ENCODE measurements around the gene PARD6B.
"Not testable (repeated sequence)": the region's sequence is repeated elsewhere in the genome, so short reads cannot be mapped to it uniquely, and the experiment has no call there.

The PARD6B gene, protein sequence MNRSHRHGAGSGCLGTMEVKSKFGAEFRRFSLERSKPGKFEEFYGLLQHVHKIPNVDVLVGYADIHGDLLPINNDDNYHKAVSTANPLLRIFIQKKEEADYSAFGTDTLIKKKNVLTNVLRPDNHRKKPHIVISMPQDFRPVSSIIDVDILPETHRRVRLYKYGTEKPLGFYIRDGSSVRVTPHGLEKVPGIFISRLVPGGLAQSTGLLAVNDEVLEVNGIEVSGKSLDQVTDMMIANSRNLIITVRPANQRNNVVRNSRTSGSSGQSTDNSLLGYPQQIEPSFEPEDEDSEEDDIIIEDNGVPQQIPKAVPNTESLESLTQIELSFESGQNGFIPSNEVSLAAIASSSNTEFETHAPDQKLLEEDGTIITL

DNA sequence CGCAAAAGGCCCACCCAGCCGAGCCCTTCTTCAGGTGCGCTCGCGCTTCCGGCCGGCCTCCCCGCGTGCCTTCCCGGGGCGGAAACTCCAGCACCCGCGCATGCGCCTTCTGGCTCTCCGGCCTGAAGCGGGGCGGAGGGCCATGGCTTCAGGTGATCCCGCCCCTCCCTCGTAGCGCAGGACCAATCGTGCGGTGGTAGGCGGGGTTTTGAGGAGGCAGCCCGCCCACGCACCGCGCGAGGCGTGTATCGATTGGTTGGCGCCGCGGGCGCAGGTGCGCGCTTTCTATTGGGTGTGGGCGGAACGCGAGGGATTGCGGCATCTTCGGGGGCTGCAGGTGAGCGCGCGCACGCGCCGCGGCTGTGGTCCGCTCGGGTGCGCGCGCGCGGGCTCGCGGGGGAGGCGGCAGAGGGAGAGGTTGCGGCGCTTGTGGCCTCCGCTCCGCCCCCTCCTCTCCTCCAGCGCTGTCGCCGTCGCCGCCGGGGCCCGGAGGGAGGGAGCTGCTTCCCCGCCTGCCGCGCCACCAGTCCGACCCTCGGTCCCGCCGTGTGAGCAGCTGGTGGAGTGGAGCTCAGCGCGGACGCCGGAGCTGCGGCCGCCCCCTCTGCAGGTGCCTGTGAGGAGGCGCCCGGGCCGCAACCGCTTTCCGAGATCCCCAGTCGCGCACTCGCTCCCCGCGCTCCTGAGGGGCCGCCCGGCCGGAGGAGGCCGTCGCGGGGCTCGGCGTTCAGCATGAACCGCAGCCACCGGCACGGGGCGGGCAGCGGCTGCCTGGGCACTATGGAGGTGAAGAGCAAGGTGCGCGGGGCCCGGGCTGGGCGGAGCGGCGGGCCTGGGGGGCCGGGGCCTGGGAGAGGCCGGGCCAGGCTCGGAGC is at the start of gene PARD6B:
PARD6B (plus strand) TSS at position 526 of the 875 bp plus-strand sequence; CDS start at position 733, 207 bp downstream.
- DNase-seq (ENCODE audit: low spot score): peak; percentile 99

DNA sequence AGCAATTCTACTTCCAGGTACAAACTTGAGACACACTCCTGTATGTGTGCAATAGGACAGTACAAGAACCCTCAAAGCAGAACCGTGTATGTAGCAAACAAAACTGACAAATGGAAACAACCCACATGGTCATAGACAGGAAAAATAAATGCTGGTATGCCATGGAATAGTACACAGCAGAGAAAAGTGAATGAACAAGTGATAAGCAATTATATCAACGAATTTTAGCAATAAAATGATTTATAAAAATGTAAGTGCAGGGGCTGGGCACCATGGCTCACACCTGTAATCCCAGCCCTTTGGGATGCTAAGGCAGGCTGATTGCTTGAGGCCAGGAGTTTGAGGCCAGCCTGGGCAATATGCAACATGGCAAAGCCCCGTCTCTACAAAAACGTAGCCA is 49.3 kb upstream of the PARD6B start:
- no peak for DNase-seq (ENCODE audit: low spot score)

DNA sequence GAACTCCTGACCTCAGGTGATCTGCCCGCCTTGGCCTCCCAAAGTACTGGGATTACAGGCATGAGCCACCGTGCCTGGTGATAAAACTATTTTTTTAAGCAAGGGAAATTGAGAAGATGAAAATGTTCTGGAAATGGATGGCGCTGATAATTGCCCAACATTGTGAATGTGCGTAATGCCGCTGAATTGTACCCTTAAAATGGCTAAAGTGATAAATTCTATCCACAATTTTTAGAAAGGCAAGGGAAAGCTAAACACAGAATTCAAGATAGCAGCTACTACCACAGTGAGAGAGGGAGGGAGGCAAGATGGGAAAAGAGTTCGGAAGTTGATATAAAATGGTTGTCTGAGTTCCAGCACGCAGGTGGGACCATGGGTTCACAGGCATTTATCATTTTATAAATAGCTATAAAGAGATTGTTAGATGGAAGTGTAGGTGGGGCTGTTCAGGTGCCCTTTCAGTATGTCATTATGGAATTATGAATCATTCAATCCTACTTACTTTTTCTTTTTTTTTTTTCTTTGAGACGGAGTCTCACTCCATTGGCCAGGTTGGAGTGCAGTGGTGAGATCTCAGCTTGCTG is 48.3 kb upstream of the PARD6B start:
- no peak for DNase-seq (ENCODE audit: low spot score)

DNA sequence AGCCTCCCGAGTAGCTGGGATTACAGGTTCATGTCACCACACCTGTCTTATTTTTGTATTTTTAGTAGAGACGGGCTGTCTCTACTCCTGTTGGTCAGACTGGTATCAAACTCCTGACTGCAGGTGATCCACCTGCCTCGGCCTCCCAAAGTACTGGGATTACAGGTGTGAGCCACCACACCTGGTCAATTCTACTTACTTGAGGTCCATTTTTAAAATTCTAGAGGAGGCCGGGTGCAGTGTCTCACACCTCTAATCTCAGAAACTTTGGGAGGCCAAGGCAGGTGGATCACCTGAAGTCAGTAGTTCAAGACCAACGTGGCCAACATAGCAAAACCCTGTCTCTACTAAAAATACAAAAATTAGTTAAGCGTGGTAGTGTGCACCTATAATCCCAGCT is 47.8 kb upstream of the PARD6B start:
- no peak for DNase-seq (ENCODE audit: low spot score)

DNA sequence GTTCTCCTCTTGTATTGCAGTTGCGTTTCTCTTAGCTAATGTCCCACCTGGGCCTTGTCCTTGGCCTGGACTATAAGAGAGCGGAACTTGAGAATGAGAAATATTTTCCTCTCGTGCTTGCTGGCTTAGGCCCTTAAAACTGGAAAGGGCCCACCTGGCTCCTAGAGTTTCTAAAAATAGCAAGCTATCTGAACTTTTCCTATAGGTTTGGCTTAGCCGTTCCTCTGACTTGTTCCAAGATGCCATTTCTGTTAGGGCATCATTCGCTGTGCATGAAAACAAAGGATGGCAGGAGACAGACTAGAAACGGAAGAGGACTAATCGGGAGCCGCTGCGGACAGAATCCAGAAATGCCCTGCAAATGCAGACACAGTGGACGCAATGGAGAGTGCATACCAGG is 44.6 kb upstream of the PARD6B start:
- no peak for DNase-seq (ENCODE audit: low spot score)

DNA sequence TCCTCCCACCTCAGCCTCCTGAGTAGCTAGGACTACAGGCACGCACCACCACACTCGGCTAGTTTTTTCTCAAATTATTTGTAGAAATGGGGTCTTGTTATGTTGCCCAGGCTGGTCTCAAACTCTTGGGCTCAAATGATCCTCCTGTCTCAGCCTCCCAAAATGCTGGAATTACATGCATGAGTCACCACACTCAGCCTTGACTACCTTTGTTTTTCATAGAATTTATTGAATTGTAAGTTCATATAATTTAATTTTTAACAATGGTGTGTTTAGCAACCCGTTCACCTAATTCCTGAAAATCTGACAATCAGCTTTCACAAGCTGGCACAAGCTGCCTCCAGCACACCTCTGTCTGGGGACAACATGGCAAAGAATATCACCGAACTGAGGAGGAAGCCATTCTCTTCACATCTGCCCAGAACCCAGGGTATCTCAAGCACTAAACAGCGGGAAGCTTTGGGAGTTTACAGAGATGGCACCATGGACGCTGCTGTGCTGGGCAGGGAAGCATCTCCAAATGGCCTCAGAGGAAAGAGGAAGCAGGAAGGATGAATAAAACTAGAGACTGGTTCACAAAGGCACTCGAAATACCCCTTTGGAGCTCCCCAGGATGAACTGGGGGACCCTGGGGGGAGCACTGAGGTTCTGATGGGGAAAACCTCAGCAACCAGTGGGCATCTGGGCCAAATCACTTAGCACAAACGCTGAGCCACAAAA is 43.0 kb upstream of the PARD6B start:
- no peak for DNase-seq (ENCODE audit: low spot score)

DNA sequence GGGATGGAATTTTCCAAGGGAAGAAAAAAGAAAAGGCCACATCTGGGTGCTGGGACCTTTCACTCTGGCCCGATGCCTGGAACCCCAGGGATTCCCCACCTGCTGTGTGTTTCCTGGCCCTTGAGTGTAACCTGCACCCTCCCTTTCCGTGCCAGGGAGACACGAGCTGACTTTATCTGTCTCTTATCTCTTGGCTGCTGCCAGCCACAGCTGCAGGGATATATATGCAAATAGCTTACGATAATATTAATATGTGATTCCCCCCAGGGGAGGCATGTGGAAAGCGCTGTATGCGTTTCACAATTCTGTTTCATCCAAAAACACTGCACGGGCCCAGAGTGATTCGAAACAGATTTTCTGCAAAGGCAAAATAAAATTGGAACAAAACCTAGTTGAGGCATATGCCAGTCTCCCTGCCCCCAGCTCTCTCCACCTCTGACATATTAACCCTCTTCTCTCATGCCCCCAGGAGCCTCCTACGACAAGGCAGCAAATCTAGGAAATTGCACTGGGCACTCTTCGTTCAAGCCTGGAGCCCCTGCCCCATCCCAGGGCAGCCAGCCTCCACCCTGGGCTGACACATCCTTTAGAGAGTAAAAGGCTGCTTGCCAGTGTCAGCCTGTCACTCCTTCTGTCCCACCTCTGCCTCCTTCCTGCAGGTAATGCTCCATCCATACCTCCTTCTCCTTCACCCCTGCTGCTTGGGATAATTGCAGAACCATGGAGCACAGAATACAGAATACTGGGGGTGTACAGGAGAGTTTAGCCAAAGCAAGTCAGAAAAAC is 41.3 kb upstream of the PARD6B start:
- DNase-seq (ENCODE audit: low spot score): peak; percentile 4

DNA sequence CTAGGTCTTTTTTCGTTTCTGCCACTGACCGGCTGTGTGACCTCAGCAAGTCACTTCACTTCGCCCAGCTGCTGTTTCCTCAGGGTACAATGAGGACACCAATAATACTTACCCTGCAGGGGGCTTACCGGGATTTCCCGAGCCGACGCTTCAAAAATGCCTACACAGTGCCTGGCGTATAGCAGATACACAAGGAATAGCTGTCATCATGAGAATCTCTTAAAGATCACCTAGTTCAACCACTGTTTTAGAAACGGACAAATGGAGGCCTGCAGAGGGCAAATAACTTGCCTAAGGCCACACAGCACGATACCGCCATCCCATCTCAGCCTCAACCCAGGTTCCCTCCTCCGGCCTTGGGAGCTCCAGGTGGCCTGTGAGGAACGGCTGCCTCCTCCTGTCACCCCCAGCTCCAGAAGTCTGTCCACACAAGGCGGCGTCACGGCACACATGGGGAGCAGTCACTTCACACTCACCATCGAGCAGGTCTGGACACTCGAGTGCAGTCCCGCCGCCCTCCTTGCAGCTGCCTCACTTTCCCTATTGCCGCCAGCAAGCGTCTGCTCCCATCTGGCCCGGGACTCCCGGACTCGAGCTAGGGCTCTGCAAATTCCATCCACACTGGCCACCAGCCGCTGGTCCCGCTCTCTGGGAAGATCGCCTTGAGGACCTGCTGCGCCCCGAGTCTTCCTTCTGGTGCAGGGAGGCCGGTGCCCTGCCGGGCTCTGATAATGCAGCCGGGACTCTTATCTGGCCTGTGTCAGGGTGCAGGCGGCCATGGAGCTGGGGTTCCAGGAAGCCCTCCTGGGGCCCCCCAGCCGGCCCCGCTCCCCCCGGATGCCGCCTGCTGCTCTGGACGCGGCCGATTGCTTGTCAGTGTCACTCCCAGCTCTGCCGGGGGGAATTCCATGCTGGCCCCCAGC is 40.5 kb upstream of the PARD6B start, which contains the start of gene RIPOR3:
RIPOR3 (minus strand) TSS at position 893 of the 923 bp plus-strand sequence; CDS start at position 479, 414 bp downstream.
- peak; percentile 54 for DNase-seq (ENCODE audit: low spot score)

DNA sequence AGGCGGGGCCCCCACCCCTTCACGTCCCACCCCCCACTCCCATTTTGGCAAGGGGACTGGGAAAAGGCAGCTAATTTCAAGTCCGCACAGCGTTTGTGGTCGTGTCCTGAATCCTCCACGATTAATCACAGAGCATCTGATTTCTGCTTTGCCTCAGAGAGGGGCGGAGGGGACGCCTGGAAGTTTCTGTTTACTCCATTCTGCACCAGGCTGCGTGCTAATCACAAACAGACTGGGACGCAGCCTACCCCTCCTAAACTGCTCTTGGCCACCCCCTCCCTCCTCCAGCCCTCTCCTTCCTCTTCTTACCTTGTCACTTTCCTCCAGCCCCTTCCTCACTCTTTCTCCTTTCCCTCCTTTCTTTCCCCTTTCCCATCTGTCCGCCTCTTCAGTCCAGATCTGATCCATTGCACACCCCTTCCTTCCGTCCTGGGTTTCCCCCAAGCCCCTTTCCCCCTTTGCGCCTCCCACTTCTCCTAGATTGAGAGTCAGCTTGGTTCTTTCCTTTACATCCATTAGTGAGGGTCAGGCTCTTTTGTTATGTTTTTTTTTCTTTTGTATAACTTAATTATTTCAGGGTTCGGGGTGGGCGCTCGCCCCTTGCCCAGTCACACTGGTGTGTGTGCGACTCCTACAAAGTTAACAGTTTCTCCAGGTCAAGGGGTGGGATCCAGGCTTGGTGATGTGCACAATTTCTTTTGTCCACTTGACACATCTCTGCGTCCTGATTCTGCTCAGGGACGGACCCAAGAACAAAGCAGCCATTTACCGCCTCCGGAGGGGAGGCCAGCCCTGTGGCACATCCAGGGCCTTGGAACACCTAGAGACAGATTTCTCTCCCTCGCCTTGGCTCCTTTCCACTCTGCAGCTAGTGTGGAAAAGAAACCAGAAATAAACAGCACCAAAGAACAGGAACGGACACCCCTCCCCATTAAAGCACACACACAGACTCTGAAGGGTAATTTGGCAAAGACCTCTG is 39.5 kb upstream of the PARD6B start:
- DNase-seq (ENCODE audit: low spot score): peak; percentile 62

DNA sequence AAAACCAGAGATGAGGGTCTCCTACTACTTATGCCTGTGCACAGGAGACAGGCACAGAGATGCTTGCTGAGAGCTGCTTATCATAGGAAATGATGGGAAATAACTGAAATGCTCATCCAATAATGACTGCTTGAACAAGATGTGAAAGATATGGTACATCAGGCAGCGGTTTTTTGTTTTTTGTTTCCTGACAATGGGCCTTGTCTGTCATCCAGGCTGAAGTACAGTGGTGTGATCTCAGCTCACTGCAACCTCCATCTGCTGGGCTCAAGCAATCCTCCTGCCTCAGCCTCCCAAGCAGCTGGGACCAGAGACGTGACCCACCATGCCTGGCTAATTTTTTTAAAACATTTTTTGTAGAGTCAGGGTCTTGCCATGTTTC is 38.8 kb upstream of the PARD6B start:
- no peak for DNase-seq (ENCODE audit: low spot score)

DNA sequence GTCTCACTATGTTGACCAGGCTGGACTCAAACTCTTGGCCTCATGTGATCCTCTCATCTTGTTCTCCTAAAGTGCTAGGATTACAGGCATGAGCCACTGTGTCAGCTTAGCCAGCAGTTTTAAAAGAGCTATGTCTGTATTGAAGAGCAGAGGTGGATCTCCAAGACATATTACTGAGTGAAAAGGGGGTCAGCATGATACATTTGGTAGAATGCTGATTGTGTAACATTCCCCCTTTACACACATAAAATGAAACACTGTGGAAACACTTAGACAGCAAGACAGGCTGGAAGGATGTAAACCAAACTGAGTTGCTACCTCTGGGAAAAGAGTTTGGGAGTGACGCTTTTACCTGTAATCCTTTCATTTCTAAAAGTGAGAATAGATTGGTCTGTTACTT is 38.4 kb upstream of the PARD6B start:
- DNase-seq (ENCODE audit: low spot score): no peak

DNA sequence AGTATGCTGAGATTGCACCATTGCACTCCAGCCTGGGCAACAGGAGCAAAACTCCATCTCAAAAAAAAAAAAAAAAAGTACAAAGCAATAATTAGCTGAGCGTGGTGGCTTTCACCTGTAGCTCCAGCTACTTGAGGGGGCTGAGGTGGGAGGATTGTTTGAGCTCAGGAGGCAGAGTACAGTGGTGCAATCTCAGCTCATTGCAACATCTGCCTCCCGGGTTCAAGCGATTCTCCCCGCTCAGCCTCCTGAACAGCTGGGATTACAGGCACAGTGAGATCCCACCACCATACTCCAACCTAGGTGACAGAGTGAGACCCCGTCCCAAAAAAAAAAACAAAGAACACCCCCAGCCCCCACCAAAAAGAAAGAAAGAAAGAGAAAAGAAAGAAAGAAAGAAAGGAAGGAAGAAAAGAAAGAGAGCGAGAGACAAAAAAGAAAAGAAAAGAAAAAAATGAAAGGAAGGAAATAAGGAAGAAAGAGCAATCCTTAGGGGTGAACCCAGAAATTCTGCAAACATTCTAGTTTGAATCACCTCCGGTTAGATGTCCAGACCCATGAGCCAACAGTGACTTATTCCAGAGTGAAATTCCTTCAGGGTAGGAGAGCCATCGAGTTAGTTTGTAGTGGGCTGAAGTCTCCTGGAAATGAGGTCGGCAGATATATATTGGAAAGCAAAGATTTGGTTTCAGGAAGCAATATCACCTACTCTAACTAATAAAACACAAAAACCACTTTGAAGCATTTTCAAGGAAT is 36.8 kb upstream of the PARD6B start:
- peak; percentile 45 for DNase-seq (ENCODE audit: low spot score)

DNA sequence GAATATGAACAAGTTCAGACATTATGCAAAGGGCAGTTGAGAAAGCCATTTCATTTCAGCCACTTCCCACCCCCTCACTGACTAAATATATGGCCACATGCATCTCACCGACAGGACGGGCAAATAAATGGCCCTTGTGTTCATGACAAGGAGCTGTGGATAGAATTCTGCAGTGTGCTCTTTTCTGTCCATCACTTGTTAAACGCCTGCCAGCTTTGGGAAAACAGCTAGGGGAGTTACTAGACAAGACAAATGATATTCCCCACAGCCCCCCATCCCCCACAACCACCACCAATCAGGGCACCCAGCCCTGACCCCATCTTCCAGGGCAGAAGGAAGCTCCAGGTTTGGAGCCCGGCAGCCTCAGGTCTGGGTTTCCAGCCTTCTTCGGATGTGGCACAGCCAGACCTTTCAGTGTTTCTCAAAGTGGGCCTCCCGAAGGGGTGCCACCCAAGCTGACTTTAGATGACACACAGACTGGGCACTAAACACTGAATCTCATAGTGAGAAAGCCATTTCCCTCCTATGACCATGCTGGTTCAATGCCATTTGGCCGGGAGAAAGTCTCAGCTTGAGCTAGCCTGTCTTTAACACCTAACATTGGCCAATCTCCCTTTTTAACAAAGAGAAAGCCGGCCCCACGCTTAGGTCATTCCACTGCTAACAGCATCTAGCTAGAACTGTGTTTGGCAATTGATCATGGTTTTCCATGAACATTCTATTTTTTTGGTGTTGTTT is 36.1 kb upstream of the PARD6B start:
- DNase-seq (ENCODE audit: low spot score): no peak

DNA sequence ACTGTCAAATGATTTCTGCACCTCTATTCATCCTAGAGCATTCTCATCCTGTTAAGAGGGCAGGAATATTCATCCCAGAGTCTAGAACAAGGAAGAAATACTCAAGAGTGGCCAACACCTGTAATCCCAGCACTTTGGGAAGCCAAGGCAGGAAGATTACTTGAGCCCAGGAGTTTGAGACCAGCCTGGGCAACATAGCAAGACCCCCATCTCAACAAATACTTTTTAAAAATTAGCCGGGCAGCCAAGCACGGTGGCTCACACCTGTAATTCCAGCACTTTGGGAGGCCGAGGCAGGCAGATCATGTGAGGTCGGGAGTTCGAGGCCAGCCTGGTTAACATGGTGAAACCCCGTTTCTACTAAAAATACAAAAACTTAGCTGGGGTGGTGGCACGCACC is 33.1 kb upstream of the PARD6B start:
- not testable (repeated sequence) for DNase-seq (ENCODE audit: low spot score)

DNA sequence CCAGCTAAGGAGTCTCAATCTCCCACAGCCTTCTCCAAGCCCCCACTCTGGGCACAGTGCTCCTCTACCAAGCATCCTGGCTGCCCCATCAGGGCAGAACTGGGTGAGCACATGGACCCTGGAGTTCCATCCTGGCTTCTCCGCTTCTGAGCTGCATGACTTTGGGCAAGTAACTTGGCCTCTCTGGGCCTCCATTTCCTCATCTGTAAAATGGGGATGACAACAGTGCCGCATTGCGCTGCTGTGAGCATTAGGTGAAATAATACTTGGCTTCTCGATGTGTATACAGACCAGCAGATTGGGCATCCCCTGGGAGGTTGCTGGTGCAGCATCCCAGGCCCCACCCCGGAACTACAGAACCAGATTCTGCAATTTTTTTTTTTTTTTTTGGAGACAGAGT is 31.7 kb upstream of the PARD6B start:
- no peak for DNase-seq (ENCODE audit: low spot score)

DNA sequence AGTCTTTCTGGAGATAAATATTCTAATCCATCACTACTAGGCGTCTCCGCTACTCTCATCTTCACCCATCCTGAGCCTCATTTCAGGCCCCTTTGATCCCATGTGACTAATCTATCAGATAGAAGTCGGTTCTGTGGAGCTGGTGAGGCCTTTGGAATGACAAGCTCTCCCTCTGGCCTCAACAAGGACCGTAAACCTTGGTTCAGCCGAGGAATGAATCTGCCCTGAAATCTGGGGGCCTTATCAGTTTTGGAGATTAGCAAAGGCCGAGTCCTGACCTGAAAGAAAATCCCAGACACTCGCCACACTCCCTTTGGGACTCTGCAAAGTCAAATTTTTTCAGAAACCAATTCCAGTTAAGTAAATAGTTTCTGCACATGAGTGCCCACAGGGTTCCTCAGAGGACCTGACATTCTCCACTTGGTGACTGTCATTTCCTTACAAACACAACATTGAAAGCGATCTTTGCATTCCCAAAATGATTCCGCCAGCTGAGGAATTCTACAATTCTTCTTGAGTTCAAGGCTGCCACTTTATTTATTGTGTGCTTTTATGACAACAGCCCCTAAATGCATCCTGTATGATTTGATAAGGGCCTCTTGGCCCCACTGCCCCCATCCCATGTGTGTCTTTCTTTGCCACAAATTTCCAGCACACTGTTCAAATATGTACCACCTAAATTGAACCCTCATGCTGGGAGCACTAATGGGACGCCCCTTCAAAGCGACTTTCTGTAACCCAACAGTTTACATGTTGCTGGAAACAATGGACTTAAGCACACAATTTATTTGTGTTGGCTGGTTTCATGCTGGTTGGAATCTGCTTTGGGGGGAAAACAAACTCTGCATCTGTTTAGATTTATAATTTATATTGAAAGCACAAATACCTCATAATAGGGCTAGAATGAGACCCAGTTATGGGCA is 30.1 kb upstream of the PARD6B start:
- no peak for DNase-seq (ENCODE audit: low spot score)
